CD4-positive, alpha-beta memory T cell (primary cell): ENCODE measurements around the gene AGRP. TPM values are rescaled to one million over a fixed set of nuclear protein-coding genes. Genes with fewer than 3 reads are reported as not detected.

ENCODE experiments used
- CTCF ChIA-PET: fragments of 350-600 bp; sonication (Branson Sonifier 250); formaldehyde crosslinking; loops from one replicate; lab custom pipeline; 2021; ENCODE audit warnings: inconsistent platforms; ENCODE audit not compliant: partially characterized antibody; lab: Charles Lee
- POLR2A ChIA-PET: fragments of 350-600 bp; sonication (Branson Sonifier 250); formaldehyde crosslinking; loops from one replicate; lab custom pipeline; 2021; ENCODE audit not compliant: partially characterized antibody; lab: Charles Lee
- DNase-seq, 5 donors: peaks; one replicate each; pipeline versions ENCODE4 v3.0.0 to v3.0.0-alpha.2; 2020 to 2022; ENCODE audit warnings: mixed read lengths in 1 of 5
- H3K27ac ChIP-seq: one replicate; pipeline ENCODE4 v1.7.0; 2013; ENCODE audit warnings: low read depth, low read length
- H3K27me3 ChIP-seq: 2 replicates; pipeline ENCODE4 v1.7.0; 2013; ENCODE audit warnings: mild to moderate bottlenecking, low read length, moderate library complexity; ENCODE audit not compliant: insufficient read depth
- H3K36me3 ChIP-seq: 2 replicates; pipeline ENCODE4 v1.7.0; 2013; ENCODE audit warnings: mild to moderate bottlenecking, low read length, moderate library complexity; ENCODE audit not compliant: insufficient read depth
- H3K4me1 ChIP-seq: 2 replicates; pipeline ENCODE4 v1.7.0; 2013; ENCODE audit warnings: mild to moderate bottlenecking, low read length, moderate library complexity; ENCODE audit not compliant: insufficient read depth
- H3K4me3 ChIP-seq, 2 donors: one replicate each; pipeline ENCODE4 v1.7.0; 2013; ENCODE audit warnings: low read length in 2 of 2, mild to moderate bottlenecking in 1 of 2
- H3K9me3 ChIP-seq, 2 donors: one replicate each; pipeline ENCODE4 v1.7.0; 2013; ENCODE audit warnings: low read length in 2 of 2, control low read depth in 1 of 2; ENCODE audit not compliant: control insufficient read depth in 1 of 2
- H3K27ac Mint-ChIP-seq, 7 donors: one replicate each; pipeline ENCODE4 v1.8.0; 2020 to 2021; ENCODE audit warnings: mixed read lengths in 7 of 7, mild to moderate bottlenecking in 6 of 7, inconsistent platforms in 3 of 7, moderate library complexity in 3 of 7
- H3K27me3 Mint-ChIP-seq, 2 donors: one replicate each; pipeline ENCODE4 v1.8.0; 2020 to 2021; ENCODE audit warnings: mixed read lengths in 2 of 2
- H3K36me3 Mint-ChIP-seq, 2 donors: one replicate each; pipeline ENCODE4 v1.8.0; 2020 to 2021; ENCODE audit warnings: mixed read lengths in 2 of 2, inconsistent platforms in 1 of 2, mild to moderate bottlenecking in 1 of 2
- H3K4me1 Mint-ChIP-seq, 4 donors: one replicate each; pipeline ENCODE4 v1.8.0; 2020 to 2021; ENCODE audit warnings: mixed read lengths in 4 of 4, mild to moderate bottlenecking in 1 of 4
- H3K4me3 Mint-ChIP-seq, 8 donors: one replicate each; pipeline ENCODE4 v1.8.0; 2020 to 2021; ENCODE audit warnings: mixed read lengths in 8 of 8, mild to moderate bottlenecking in 7 of 8, moderate library complexity in 6 of 8, inconsistent platforms in 3 of 8
- H3K9me3 Mint-ChIP-seq, 8 donors: one replicate each; pipeline ENCODE4 v1.8.0; 2020 to 2021; ENCODE audit warnings: mixed read lengths in 8 of 8, mild to moderate bottlenecking in 5 of 8, inconsistent platforms in 3 of 8, moderate library complexity in 1 of 8
- intact Hi-C: fragments of 100-400 bp; cut with micrococcal nuclease; formaldehyde crosslinking; loops from one replicate; pipeline ENCODE4 v1.15.1; 2023
- polyA plus RNA-seq, 2 donors: library from polyadenylated mRNA; unstranded; fragments of 300-500 nt; fragmentation: Illumina TruSeq; gene quantifications; one replicate each; pipeline ENCODE4 v1.2.3, GENCODE V29; 2021
- total RNA-seq, 2 experiments: library from RNA; stranded (reverse); gene quantifications; one replicate each; pipeline ENCODE4 v1.2.3, GENCODE V29; 2021

The AGRP gene
- total and polyA plus RNA-seq, 4 experiments from 2014 or later = not detected

GRCh38 chr16:67463691-67464090, 19.7 kb downstream of the AGRP start:
- H3K27me3 Mint-ChIP-seq = no peaks in the 10 kb centered on the region
- intact Hi-C loops = loop anchor here (2.0 kb wide), 1 partner anchor 485 kb away; no protein-coding TSS in a partner anchor
- H3K4me1 Mint-ChIP-seq = peaks cover 18 to 55% (median 27%) of the 10 kb centered on the region in 4 donors
- Histone ChIP-seq H3K27ac (no peak overlapping the region), H3K36me3 (peaks cover 5% of the 10 kb centered on the region), H3K4me1 (peaks cover 22% of the 10 kb centered on the region), H3K4me3 (no peak overlapping the region), H3K9me3 (no peaks in the 10 kb centered on the region), H3K27me3 (no peaks in the 10 kb centered on the region)
- peaks cover 0 to 9% of the 10 kb centered on the region in 2 donors for H3K36me3 Mint-ChIP-seq
- H3K4me3 Mint-ChIP-seq = no peak overlapping the region
- H3K27ac Mint-ChIP-seq = no peak overlapping the region
- H3K9me3 Mint-ChIP-seq = no peaks in the 10 kb centered on the region
- POLR2A ChIA-PET = no interaction called here
- peak in 1 of 5 donors; percentile 19 for DNase-seq
- CTCF ChIA-PET = interaction anchor here (0.8 kb wide), 1 partner anchor 18 kb away, joined by 3 read pairs; the partner anchor contains the start of gene ATP6V0D1

- POLR2A ChIA-PET = interaction anchor here (0.6 kb wide), 1 partner anchor 449 kb away, joined by 3 read pairs; no protein-coding TSS in a partner anchor
- CTCF ChIA-PET = interaction anchor here (0.8 to 2.1 kb wide), 2 partner anchors 18 to 35 kb away, joined by 3 to 7 read pairs; partner anchors contain the start of gene ATP6V0D1
- Histone ChIP-seq H3K9me3 (no peaks in the 10 kb centered on the region), H3K4me1 (peaks cover 23% of the 10 kb centered on the region), H3K27ac (no peak overlapping the region), H3K36me3 (peaks cover 5% of the 10 kb centered on the region), H3K4me3 (no peak overlapping the region), H3K27me3 (no peaks in the 10 kb centered on the region)
- peaks cover 17 to 53% (median 26%) of the 10 kb centered on the region in 4 donors for H3K4me1 Mint-ChIP-seq
- H3K4me3 Mint-ChIP-seq = no peak overlapping the region
- no peak overlapping the region for H3K27ac Mint-ChIP-seq
- H3K36me3 Mint-ChIP-seq = peaks cover 0 to 10% of the 10 kb centered on the region in 2 donors
- H3K27me3 Mint-ChIP-seq = no peaks in the 10 kb centered on the region
- no peak for DNase-seq
- intact Hi-C loops = no loop called here
- no peaks in the 10 kb centered on the region for H3K9me3 Mint-ChIP-seq
These were observed 20.3 kb downstream of the AGRP start for GRCh38 chr16:67463059-67463458.

GRCh38 chr16:67462279-67462655, 21.1 kb downstream of the AGRP start:
- H3K36me3 ChIP-seq = peaks cover 5% of the 10 kb centered on the region
- no peak overlapping the region for H3K27ac ChIP-seq
- Mint-ChIP-seq H3K4me1 (peaks cover 13 to 47% (median 22%) of the 10 kb centered on the region in 4 donors), H3K9me3 (no peaks in the 10 kb centered on the region), H3K27ac (no peak overlapping the region), H3K4me3 (no peak overlapping the region), H3K27me3 (no peaks in the 10 kb centered on the region), H3K36me3 (peaks cover 0 to 10% of the 10 kb centered on the region in 2 donors)
- H3K9me3 ChIP-seq = no peaks in the 10 kb centered on the region
- DNase-seq = no peak
- H3K4me1 ChIP-seq = peaks cover 23% of the 10 kb centered on the region
- no peak overlapping the region for H3K4me3 ChIP-seq
- H3K27me3 ChIP-seq = no peaks in the 10 kb centered on the region
- ChIA-PET CTCF (interaction anchor here (1.3 to 2.1 kb wide), 3 partner anchors 14 to 220 kb away, joined by 3 to 7 read pairs (median 4); no protein-coding TSS in a partner anchor), POLR2A (no interaction called here)
- intact Hi-C loops = no loop called here

- Mint-ChIP-seq H3K4me3 (no peak overlapping the region), H3K9me3 (no peaks in the 10 kb centered on the region), H3K27me3 (no peaks in the 10 kb centered on the region), H3K27ac (peak overlapping the region in 3 of 7 donors; percentile 29 to 48 (median 30)), H3K36me3 (peaks cover 0 to 12% of the 10 kb centered on the region in 2 donors), H3K4me1 (peaks cover 14 to 48% (median 25%) of the 10 kb centered on the region in 4 donors)
- ChIA-PET CTCF (interaction anchor here (0.8 to 2.1 kb wide), 4 partner anchors 14 to 221 kb away, joined by 3 to 7 read pairs (median 4); no protein-coding TSS in a partner anchor), POLR2A (no interaction called here)
- Histone ChIP-seq H3K4me3 (no peak overlapping the region), H3K27ac (no peak overlapping the region), H3K9me3 (no peaks in the 10 kb centered on the region), H3K4me1 (peaks cover 23% of the 10 kb centered on the region), H3K27me3 (no peaks in the 10 kb centered on the region), H3K36me3 (peaks cover 5% of the 10 kb centered on the region)
- intact Hi-C loops = no loop called here
- peak in 1 of 5 donors; percentile 19 for DNase-seq
These were observed 21.6 kb downstream of the AGRP start for GRCh38 chr16:67461600-67462278.

- peak in 1 of 5 donors; percentile 28 for DNase-seq
- peaks cover 21% of the 10 kb centered on the region for H3K4me1 ChIP-seq
- Mint-ChIP-seq H3K4me3 (no peak overlapping the region), H3K4me1 (peaks cover 18 to 48% (median 26%) of the 10 kb centered on the region in 4 donors), H3K27me3 (no peaks in the 10 kb centered on the region), H3K9me3 (no peaks in the 10 kb centered on the region), H3K27ac (no peak overlapping the region), H3K36me3 (peaks cover 0 to 15% of the 10 kb centered on the region in 2 donors)
- POLR2A ChIA-PET = no interaction called here
- intact Hi-C loops = no loop called here
- no peaks in the 10 kb centered on the region for H3K27me3 ChIP-seq
- H3K4me3 ChIP-seq = no peak overlapping the region
- H3K9me3 ChIP-seq = no peaks in the 10 kb centered on the region
- CTCF ChIA-PET = interaction anchor here (0.8 to 2.1 kb wide), 4 partner anchors 13 to 222 kb away, joined by 3 to 7 read pairs (median 4); no protein-coding TSS in a partner anchor
- H3K27ac ChIP-seq = no peak overlapping the region
- H3K36me3 ChIP-seq = peaks cover 5% of the 10 kb centered on the region
These were observed 22.4 kb downstream of the AGRP start for GRCh38 chr16:67460961-67461360.

GRCh38 chr16:67460168-67460567, 23.2 kb downstream of the AGRP start:
- H3K9me3 ChIP-seq = no peaks in the 10 kb centered on the region
- H3K36me3 Mint-ChIP-seq = peaks cover 0 to 11% of the 10 kb centered on the region in 2 donors
- no peak overlapping the region for H3K27ac ChIP-seq
- intact Hi-C loops = no loop called here
- ChIA-PET POLR2A (no interaction called here), CTCF (no interaction called here)
- DNase-seq = no peak
- no peak overlapping the region for H3K4me3 ChIP-seq
- peaks cover 5% of the 10 kb centered on the region for H3K36me3 ChIP-seq
- no peaks in the 10 kb centered on the region for H3K27me3 ChIP-seq
- no peaks in the 10 kb centered on the region for H3K27me3 Mint-ChIP-seq
- H3K4me3 Mint-ChIP-seq = no peak overlapping the region
- H3K9me3 Mint-ChIP-seq = no peaks in the 10 kb centered on the region
- H3K27ac Mint-ChIP-seq = peak overlapping the region in 1 of 7 donors; percentile 47
- peaks cover 13 to 40% (median 24%) of the 10 kb centered on the region in 4 donors for H3K4me1 Mint-ChIP-seq
- peaks cover 13% of the 10 kb centered on the region for H3K4me1 ChIP-seq

- H3K36me3 Mint-ChIP-seq = peaks cover 0 to 11% of the 10 kb centered on the region in 2 donors
- H3K4me1 Mint-ChIP-seq = peaks cover 13 to 40% (median 24%) of the 10 kb centered on the region in 4 donors
- Histone ChIP-seq H3K27me3 (no peaks in the 10 kb centered on the region), H3K27ac (no peak overlapping the region), H3K9me3 (no peaks in the 10 kb centered on the region), H3K4me3 (no peak overlapping the region), H3K36me3 (peaks cover 5% of the 10 kb centered on the region), H3K4me1 (peaks cover 12% of the 10 kb centered on the region)
- no peaks in the 10 kb centered on the region for H3K27me3 Mint-ChIP-seq
- H3K9me3 Mint-ChIP-seq = no peaks in the 10 kb centered on the region
- no peak overlapping the region for H3K4me3 Mint-ChIP-seq
- DNase-seq = no peak
- intact Hi-C loops = no loop called here
- H3K27ac Mint-ChIP-seq = no peak overlapping the region
- POLR2A ChIA-PET = no interaction called here
- CTCF ChIA-PET = no interaction called here
These were observed 23.5 kb downstream of the AGRP start for GRCh38 chr16:67459861-67460150.
